ENCODE data around the gene UBTF.

Gene UBTF

DNA sequence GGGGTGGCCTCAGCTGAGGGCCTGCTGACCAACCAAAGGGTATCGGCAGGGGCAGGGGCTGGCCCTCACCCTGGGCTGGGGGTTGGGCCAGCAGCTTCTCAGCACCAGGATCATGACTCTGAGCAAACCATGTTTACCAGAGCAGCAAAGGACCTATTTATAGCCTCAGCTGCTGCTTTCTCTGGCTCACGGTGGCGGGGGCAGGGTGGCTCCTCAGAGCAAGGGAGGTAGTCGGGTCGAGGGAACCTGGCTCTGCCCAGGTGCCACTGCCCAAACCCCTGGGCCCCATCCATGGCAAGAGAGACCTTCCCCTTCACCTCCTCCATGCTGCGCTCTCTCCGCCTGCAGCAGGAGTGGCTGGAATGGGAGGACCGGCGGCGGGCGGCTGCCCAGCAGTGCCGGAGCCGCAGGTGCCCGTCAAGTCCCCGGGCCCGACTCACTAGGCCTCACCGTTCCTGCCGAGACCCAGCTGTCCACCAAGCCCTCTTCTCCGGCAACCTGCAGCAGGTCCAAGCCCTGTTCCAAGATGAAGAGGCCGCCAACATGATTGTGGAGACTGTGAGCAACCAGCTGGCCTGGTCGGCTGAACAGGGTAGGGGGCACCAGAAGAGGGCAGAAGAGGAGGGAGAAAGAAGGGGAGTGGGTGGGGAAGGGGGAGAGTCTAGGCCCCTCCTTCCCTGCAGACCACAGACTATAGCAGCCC lies 48.8 kb downstream of the UBTF start, which contains the start of gene ASB16:
ASB16 (plus strand) TSS at position 206 of the 703 bp plus-strand sequence; CDS start at position 292, 86 bp downstream.
- TF ChIP-seq CTCF (IDR thresholded peaks at IDR 0.05; ENCODE audit: control insufficient read depth, extremely low read depth, insufficient read depth) = no peak
- no peak within 1 kb of the TSS for H3K4me3 ChIP-seq (ENCODE audit: low read depth, low read length)
- DNase-seq (ENCODE audit: low read depth) = no peak

DNA sequence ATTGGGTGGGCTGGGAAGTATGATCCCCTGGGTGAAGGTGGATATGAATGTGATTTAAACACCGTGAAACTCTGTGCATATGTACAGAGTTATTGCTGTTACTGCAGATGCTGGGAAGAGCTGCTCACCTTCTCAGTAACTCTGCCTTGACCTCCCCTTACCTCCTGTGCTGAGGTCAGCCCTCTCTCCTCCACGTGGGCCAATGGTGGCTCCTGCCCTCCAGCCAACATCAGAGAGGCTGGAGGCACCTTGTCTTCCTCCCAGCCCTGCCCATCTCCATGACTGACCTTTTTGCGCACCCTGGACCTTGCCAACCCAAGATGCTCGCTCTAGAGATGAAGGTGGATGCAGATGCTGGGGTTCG lies 49.4 kb downstream of the UBTF start:
- H3K4me3 ChIP-seq (ENCODE audit: low read depth, low read length) = no peak overlapping the region
- DNase-seq (ENCODE audit: low read depth) = no peak
- no peak for TF ChIP-seq CTCF (IDR thresholded peaks at IDR 0.05; ENCODE audit: control insufficient read depth, extremely low read depth, insufficient read depth)

- TF ChIP-seq CTCF (IDR thresholded peaks at IDR 0.05; ENCODE audit: control insufficient read depth, extremely low read depth, insufficient read depth) = no peak
- H3K4me3 ChIP-seq (ENCODE audit: low read depth, low read length) = no peak overlapping the region
- DNase-seq (ENCODE audit: low read depth) = no peak
Measured at GRCh38 chr17:44167181-44167861, 52.2 kb downstream of the UBTF start.

DNA sequence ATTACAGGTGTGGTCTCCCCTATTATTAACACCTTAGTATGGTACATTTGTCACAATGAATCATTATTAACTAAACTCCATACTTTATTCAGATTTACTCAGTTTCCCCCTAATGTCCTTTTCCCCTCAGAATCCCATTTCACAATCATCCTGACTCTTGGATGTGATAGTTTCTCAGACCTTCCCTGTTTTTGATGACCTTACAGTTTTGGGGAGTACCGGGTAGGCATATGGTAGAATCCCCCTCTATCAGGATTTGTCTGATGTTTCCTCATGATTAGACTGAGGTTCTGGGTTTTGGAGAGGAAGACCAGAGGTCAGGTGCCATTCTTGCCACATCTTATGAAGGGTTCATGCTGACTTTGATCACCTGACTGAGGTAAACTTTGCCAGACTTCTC lies 55.0 kb downstream of the UBTF start:
- H3K4me3 ChIP-seq (ENCODE audit: low read depth, low read length) = no peak overlapping the region
- TF ChIP-seq CTCF (IDR thresholded peaks at IDR 0.05; ENCODE audit: control insufficient read depth, extremely low read depth, insufficient read depth) = no peak
- no peak for DNase-seq (ENCODE audit: low read depth)

- TF ChIP-seq CTCF (IDR thresholded peaks at IDR 0.05; ENCODE audit: control insufficient read depth, extremely low read depth, insufficient read depth) = no peak
- no peak for DNase-seq (ENCODE audit: low read depth)
- H3K4me3 ChIP-seq (ENCODE audit: low read depth, low read length) = no peak overlapping the region
Measured at GRCh38 chr17:44159519-44160210, 59.8 kb downstream of the UBTF start.

- no peak overlapping the region for H3K4me3 ChIP-seq (ENCODE audit: low read depth, low read length)
- no peak for TF ChIP-seq CTCF (IDR thresholded peaks at IDR 0.05; ENCODE audit: control insufficient read depth, extremely low read depth, insufficient read depth)
- DNase-seq (ENCODE audit: low read depth) = no peak
Measured at GRCh38 chr17:44155488-44155887, 64.0 kb downstream of the UBTF start.

All from LNCaP clone FGC (cell line).